ENCODE data around the gene ZG16B.

Gene ZG16B

GRCh38 chr16:2848933-2849725 is 19.0 kb downstream of the ZG16B start:
- DNase-seq (ENCODE audit: extremely low read depth, low read depth), result no peak
- TF ChIP-seq CTCF (IDR thresholded peaks at IDR 0.05; ENCODE audit: low read depth, low read length), result no peak

DNA sequence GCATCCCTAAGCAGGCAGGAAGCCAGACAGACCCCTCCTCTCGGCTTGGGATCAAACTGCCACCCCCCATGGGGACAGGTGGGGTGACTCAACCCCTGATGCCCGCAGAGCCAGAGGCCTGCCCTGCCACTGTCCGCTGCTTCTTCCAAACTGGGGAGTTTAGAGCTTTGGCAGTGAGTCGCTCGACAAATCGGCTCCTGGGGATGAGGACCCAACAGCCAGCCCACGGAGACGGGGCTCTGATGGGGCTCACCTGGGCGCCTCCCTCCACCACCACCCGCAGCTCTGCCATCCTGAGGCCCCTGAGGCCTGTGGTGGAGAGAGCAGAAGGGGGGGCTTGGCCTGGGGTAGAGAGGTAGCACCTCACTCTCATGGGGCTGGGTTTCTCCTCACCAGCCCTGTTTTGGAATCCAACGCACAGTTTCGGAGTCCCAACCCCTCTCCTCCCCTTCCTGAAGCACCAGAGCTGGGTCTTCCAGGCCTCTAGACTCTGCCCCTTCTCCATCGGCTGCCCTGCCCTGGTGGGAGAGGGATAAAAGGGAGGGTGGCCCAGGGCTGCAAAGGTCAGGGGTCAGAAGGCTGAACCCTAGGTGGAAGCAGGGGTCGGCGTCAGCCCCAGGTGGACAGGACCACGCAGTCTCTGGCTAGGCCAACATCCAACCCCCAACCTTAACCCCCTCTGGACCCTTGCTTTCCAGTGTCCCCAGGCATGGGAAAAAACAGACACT is 22.1 kb downstream of the ZG16B start:
- DNase-seq (ENCODE audit: extremely low read depth, low read depth), result no peak
- no peak for TF ChIP-seq CTCF (IDR thresholded peaks at IDR 0.05; ENCODE audit: low read depth, low read length)

GRCh38 chr16:2852731-2853507 is 22.8 kb downstream of the ZG16B start:
- TF ChIP-seq CTCF (IDR thresholded peaks at IDR 0.05; ENCODE audit: low read depth, low read length), result no peak
- DNase-seq (ENCODE audit: extremely low read depth, low read depth), result no peak

DNA sequence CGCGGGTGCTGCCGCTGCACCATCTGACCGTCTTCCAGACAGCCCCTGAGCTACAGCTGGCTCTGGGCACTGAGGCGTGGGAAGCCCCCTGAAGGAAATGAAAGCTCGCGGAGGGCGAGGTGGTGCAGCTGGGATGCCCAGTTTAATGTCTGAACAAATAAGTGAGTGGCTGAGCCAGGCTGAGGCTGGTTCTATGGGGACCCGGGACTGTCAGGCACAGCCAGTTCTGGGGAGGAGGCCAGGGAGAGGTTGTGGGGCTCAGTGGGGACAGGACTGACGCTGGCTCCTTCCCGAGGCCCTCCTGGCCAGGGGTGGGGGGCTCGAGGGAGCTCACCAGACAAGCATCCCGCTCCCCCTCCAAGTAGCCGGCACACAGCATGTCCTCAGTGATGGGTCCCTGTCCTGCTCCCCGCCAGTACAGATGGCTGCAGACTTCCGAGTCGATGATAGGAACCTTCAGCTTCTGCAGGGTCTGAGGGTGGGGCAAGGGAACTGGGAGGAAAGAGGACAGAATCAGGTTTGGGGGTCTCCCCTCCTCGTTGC is 23.5 kb downstream of the ZG16B start:
- TF ChIP-seq CTCF (IDR thresholded peaks at IDR 0.05; ENCODE audit: low read depth, low read length), result no peak
- no peak for DNase-seq (ENCODE audit: extremely low read depth, low read depth)

- DNase-seq (ENCODE audit: extremely low read depth, low read depth), result no peak
- TF ChIP-seq CTCF (IDR thresholded peaks at IDR 0.05; ENCODE audit: low read depth, low read length), result peak; percentile 31
These were observed 24.7 kb downstream of the ZG16B start for GRCh38 chr16:2854700-2855309.

- no peak for DNase-seq (ENCODE audit: extremely low read depth, low read depth)
- no peak for TF ChIP-seq CTCF (IDR thresholded peaks at IDR 0.05; ENCODE audit: low read depth, low read length)
These were observed 25.4 kb downstream of the ZG16B start for GRCh38 chr16:2855536-2855935.
